ENCODE results near the gene PARP6.

PARP6 gene

DNA sequence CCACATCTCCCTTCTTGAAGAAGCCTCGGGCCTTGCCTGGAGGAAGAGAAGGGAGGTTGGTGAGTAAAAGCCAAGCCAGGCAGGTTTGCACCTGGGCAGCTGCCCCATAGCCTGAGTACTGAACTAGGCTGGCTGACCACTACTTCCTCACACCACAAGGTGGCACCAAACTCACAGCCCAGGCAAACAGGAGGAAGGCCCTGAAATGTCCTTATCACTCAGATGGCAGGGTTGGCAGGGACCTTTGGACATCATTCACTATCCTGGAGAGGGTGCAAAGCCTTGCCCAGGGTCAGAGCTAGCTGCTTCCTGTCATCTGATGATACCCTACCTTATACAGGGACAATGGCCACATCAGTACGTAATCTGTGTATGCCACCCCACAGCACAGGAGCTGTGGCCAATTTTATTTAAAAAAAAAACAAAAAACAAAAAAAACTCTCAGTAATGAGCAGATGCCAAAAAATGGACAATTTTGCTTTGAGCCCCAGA lies 72.6 kb downstream of the PARP6 start:
- peak; percentile 50 to 54 for DNase-seq (ENCODE audit: low read depth in 2 of 2)

DNA sequence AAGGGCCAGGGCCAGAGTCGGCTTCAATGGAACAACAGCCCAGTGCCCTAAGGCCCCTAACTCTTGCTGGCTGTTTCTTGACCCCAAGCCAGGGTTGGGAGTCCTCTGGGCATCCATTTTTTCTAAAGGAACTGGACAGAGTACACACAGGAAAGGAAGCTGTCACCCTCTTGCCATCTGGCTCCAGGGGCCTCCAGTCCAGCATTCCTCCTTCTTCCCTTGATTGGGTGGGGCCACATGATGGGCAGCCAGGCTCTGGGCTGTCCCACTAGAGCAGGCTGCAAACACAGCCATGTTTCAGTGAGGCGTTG lies 73.2 kb downstream of the PARP6 start:
- no peak for DNase-seq (ENCODE audit: low read depth in 2 of 2)

DNA sequence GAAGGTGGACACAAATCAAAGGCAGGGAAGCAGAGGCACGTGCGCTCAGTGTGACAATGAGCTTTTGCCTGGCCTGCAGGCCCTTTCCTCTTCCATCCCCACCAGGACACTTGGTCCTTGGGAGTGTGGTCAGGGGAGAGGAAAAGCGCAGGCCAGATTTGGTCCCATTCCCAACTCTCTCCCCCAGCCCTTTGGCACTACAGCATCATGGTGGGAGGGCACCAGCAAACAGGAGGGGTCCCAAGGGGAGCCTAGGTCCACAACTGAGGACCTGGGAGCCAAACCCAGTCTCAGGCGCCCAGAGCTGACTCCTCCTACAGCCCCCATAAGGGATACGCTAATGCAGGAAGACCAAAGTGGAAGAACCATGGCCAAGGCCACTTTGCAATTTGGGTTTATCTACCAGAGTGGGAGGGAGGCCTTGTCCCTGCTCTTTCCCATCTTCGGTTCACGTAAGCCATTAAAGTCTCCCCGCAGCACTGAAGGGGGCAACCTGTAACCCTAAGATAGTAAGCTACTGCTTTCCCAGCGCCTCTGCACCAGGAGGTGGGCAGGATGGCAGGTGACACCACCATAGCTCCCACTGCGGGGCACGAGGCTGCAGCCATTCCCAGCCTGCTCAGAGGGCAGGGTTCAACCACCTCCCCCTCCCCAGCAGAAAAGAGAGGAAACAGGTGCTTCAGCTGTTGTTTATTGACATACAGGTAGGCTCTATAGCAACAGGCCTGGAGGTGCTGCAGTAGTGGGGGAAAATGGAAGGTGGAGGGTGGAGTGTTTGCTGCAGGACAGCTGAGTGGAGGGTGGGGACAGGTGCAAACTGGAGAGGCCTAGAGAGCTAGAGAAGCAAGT lies 73.8 kb downstream of the PARP6 start:
- DNase-seq (ENCODE audit: low read depth in 2 of 2) = no peak

DNA sequence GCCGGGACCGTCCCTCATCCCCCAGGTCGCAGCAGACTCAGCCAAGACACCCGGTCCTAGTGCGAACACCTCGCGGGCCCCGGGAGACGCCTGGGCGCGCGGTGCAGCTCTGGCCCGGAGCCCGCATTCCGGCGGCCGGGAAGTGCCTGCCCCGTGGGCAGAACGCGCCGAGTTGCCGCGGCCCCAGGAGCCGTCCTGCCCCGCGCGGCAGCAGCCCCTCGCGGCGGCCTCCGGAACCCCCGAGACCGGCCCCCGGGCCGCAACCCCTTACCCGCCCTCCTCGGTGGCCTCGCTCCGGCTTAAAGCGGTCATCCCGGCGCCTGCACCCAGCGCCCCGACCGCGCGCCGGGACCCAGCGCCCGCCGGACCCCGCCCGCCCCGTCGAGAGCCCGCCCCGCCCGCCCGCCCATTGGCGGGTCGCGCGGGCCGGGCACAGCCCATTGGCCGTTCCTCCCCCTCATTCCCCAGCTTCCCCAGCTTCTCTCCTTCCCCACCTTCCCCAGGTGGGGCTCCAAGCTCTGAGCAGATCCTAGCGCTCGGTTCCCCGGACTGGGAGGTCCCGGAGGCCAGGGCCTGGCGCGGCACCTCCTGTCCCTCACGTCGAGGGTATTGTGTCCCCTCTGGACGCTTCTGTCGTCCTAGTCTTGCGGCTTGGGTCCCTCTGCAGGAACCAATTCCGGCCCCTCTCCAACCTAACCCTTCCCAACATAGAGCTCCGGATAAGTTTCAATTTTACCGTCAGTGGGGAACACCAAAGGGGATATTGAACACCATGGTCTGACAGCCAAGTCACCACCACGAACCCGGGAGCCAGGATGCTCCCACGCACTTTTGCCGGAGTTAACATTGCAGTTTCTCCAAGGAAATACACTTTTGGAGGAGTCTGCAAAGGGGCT lies 74.6 kb downstream of the PARP6 start, which contains the start of gene GRAMD2A:
TSS of gene GRAMD2A (minus strand) at position 328 of the 896 bp plus-strand sequence.
- DNase-seq (ENCODE audit: low read depth in 2 of 2) = peak; percentile 30 to 37

DNA sequence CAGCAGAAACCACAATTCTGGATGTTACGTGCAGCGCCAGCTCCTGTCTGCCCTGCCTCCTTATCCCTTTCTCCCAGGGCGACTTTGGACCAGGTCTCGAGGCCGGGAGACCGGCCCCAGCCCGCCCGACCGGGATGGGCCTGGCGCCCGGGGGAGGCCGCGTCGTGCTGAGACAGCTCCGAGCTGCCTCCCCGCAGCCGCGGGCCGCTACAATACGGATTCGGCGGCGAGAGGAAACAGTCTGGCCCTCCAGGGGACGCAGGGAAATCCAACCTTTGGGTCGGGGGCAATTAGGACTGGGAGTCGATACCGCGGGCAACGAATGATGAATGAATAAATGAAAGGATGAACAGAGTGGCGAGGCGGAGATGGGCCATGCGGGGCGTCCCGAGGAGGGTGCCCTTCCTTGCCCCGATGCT lies 75.3 kb downstream of the PARP6 start:
- DNase-seq (ENCODE audit: low read depth in 2 of 2) = no peak

DNA sequence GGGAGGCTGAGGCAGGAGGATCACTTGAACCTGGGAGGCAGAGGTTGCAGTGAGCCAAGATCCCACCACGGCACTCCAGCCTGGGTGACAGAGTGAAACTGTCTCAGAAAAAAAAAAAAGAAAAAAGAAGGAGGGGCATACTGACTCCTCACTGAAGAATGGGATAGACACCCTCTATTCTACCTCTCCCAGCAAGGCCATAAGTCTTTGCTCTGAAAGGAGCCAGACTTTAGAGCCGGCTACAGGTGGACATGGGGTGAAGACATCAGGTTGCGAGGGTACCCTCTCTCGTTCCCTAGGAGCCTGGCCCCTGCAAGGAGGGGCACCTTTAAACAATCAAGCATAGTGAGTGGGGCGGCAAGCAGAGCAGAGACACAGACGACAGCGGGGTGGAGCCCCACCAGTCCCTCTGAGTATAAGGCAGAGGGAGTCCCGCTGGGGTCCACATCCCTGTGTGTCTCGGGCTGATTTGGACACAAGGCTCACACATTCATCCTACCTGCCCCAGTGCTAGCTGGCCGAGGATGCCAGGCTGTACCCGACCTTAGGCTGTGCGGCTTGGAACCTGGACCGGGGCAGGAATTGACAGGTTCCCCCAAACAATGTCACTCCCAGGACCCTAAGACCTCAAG lies 75.8 kb downstream of the PARP6 start:
- DNase-seq (ENCODE audit: low read depth in 2 of 2) = no peak

DNA sequence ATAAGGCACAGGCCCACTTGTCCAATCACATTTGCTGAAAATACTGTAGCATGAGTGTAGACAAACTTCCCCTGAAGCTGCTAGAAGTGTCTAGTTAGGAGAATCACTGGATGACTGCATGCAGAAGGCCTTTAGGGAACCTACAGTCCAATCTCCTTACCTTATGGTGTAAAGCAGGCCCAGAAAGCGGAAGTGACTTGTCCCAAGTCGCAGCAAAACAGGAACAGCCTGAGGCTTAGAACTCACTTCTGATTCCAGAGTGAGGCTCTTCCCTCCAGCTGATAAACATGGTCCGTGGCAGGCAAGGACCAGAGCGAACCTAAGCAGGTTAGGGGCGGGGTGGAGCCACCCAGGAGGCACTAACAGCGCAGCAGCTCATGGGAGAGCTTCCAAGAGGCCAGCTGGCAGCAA lies 77.2 kb downstream of the PARP6 start:
- DNase-seq (ENCODE audit: low read depth in 2 of 2) = no peak

DNA sequence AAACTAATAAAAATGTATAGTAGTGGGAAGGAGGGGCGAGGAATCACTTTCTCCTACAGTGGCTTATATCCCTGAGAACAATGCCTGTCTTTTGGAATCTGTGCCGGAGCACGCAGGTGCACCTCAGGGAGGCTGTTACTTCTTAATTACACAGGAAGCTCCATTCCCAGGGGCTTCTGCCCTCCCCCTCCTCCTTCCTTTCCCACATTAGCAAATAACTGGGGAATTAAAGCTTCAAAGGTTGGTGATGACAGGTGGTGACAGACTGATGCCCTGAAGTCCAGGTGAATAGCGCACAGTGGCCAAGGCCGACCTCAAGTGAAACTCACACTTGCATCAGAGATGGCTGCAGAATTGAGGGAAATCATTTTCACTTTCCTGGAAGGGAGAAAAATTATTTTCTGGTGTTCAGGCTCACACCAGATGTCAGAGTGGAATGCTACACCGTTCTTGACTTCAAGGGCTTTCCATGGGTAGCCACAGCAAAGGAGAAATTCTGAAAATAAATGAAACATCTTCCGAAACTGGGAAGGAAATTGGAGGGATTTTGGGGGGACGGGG lies 78.4 kb downstream of the PARP6 start:
- no peak for DNase-seq (ENCODE audit: low read depth in 2 of 2)

DNA sequence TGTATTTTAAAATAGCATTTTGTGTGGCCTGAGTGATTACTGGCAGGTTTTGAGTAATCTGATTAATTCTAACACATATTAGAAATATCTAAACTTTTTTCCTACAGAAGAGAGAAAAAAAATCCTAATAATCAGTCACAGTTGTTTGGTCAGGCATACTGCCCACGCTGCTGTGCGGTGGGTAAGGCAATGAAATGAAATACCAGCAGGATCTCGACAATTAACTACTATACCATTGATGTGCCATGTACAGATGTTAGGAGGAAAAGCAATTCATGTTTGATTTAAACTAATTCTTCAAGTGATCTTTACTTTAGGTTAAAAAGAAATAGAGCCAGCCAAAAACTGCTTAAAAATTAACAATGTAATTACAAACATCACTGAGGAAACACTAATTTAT lies 79.9 kb downstream of the PARP6 start:
- DNase-seq (ENCODE audit: low read depth in 2 of 2) = no peak
